Activated CD4-positive, alpha-beta memory T cell treated with anti-CD3 and anti-CD28 coated beads, Interleukin-2, amount 10 ng/mL, durations not matched to agents 7 days and 5 days (primary cell): ENCODE data around the gene MAP3K7CL. TPM values are rescaled to one million over a fixed set of nuclear protein-coding genes. Genes with fewer than 3 reads are reported as not detected.

Experiments used
- CTCF ChIA-PET: fragments of 350-600 bp; sonication (Branson Sonifier 250); formaldehyde crosslinking; loops from one replicate; lab custom pipeline; 2021; ENCODE audit warnings: antibody characterized with exemption, inconsistent platforms; lab: Charles Lee
- POLR2A ChIA-PET: fragments of 350-600 bp; sonication (Branson Sonifier 250); formaldehyde crosslinking; loops from one replicate; lab custom pipeline; 2021; ENCODE audit warnings: antibody characterized with exemption; lab: Charles Lee
- DNase-seq: peaks from one replicate; pipeline ENCODE4 v3.0.0-alpha.2; 2020
- H3K27ac Mint-ChIP-seq: one replicate; pipeline ENCODE4 v1.8.0; 2021; ENCODE audit warnings: mild to moderate bottlenecking, mixed read lengths
- H3K27me3 Mint-ChIP-seq: one replicate; pipeline ENCODE4 v1.8.0; 2021; ENCODE audit warnings: mixed read lengths
- H3K36me3 Mint-ChIP-seq: one replicate; pipeline ENCODE4 v1.8.0; 2021; ENCODE audit warnings: low read depth, mixed read lengths
- H3K4me1 Mint-ChIP-seq: one replicate; pipeline ENCODE4 v1.8.0; 2021; ENCODE audit warnings: mixed read lengths
- H3K4me3 Mint-ChIP-seq: one replicate; pipeline ENCODE4 v1.8.0; 2021; ENCODE audit warnings: mild to moderate bottlenecking, mixed read lengths
- H3K9me3 Mint-ChIP-seq: one replicate; pipeline ENCODE4 v1.8.0; 2021; ENCODE audit warnings: mixed read lengths
- total RNA-seq, 2 experiments: library from RNA; stranded (reverse); gene quantifications; one replicate each; pipeline ENCODE4 v1.2.3, GENCODE V29; 2021

MAP3K7CL gene, protein sequence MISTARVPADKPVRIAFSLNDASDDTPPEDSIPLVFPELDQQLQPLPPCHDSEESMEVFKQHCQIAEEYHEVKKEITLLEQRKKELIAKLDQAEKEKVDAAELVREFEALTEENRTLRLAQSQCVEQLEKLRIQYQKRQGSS
- 1 to 10 TPM; 6.7 to 7.7 TPM for total RNA-seq

DNA sequence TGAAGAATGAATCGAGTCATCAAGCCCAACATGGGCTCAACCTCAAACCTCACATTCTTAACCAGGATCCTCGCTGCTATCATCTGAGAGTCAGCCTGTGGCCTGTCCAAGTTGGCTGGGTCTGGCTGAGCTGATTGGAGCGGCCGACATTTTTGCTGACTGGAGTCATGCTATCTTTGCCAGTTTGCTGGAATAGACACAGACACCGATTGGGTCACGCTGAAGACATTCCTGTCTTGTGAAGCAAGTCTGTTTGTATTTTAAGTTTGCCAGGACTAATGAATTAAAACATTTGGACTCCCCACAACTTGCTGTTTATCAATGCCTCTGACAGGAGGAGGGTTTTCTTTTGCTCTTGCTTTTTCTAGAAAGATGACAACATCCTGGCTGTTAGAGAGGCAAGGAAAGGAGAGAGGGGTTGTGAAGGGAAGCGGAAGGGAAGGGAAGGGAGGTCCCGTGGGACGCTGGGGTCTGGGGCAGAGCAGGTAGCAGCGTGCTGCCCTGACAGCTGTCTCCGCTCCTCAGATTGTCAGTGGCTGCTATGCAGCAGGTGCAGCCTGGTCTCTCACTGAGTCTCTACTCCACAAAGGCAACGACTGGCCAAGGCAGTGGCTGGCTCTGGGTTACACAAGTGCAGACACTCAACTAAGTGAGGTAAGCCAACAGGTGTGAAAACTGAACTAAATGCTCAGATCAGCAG lies at the start of gene MAP3K7CL:
MAP3K7CL (plus strand) TSS at position 375 of the 700 bp plus-strand sequence. CDS start 2,701 bp downstream, outside the sequence.
- Mint-ChIP-seq H3K27me3 (peaks cover 2% of the 10 kb centered on the region), H3K4me1 (peaks cover 5% of the 10 kb centered on the region), H3K4me3 (no peak within 1 kb of the TSS), H3K27ac (no peak within 1 kb of the TSS), H3K36me3 (no peaks in the 10 kb centered on the region), H3K9me3 (peaks cover 2% of the 10 kb centered on the region)
- ChIA-PET CTCF (no interaction called here), POLR2A (no interaction called here)
- DNase-seq, result no peak

GRCh38 chr21:29082046-29082815 lies 48.2 kb upstream of the MAP3K7CL start:
- no peak for DNase-seq
- no peaks in the 10 kb centered on the region for H3K9me3 Mint-ChIP-seq
- H3K4me3 Mint-ChIP-seq, result no peak overlapping the region
- peaks cover 25% of the 10 kb centered on the region for H3K36me3 Mint-ChIP-seq
- peaks cover 36% of the 10 kb centered on the region for H3K4me1 Mint-ChIP-seq
- no peak overlapping the region for H3K27ac Mint-ChIP-seq
- CTCF ChIA-PET, result interaction anchor here (0.9 to 1.2 kb wide), 4 partner anchors 9 to 294 kb away, joined by 3 to 5 read pairs (median 4); no protein-coding TSS in a partner anchor
- POLR2A ChIA-PET, result interaction anchor here (0.9 to 7.7 kb wide), 2 partner anchors 9 to 217 kb away, joined by 4 to 69 read pairs; partner anchors contain the start of genes BACH1 and CCT8
- no peaks in the 10 kb centered on the region for H3K27me3 Mint-ChIP-seq

- H3K4me3 Mint-ChIP-seq, result no peak overlapping the region
- CTCF ChIA-PET, result interaction anchor here (0.9 kb wide), 1 partner anchor 293 kb away, joined by 3 read pairs; no protein-coding TSS in a partner anchor
- peaks cover 31% of the 10 kb centered on the region for H3K4me1 Mint-ChIP-seq
- POLR2A ChIA-PET, result no interaction called here
- H3K27ac Mint-ChIP-seq, result no peak overlapping the region
- H3K36me3 Mint-ChIP-seq, result peaks cover 25% of the 10 kb centered on the region
- H3K27me3 Mint-ChIP-seq, result no peaks in the 10 kb centered on the region
- DNase-seq, result no peak
- H3K9me3 Mint-ChIP-seq, result no peaks in the 10 kb centered on the region
Measured at GRCh38 chr21:29083306-29083705, 47.1 kb upstream of the MAP3K7CL start.

DNA sequence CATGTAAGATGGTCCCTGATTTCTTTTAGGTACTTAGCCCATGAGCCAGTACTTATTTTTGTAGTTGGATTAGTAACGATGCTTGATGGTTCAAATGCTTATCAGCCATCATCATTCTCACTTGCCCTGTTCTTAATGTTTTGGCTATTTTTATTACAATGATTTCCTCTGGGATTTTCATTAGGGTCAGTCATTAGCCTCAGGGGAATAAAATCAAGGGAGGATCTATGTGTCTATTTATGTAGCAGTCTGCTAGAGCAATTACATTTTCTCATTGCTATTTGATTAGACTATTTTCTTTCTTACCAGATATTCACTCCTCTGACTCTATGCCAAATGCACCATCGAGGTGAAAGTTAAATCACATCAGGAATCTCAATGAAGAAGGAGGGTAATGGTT lies 46.1 kb upstream of the MAP3K7CL start:
- ChIA-PET CTCF (no interaction called here), POLR2A (no interaction called here)
- Mint-ChIP-seq H3K27me3 (no peaks in the 10 kb centered on the region), H3K4me3 (no peak overlapping the region), H3K27ac (no peak overlapping the region), H3K36me3 (peaks cover 22% of the 10 kb centered on the region), H3K9me3 (no peaks in the 10 kb centered on the region), H3K4me1 (peaks cover 20% of the 10 kb centered on the region)
- no peak for DNase-seq

DNA sequence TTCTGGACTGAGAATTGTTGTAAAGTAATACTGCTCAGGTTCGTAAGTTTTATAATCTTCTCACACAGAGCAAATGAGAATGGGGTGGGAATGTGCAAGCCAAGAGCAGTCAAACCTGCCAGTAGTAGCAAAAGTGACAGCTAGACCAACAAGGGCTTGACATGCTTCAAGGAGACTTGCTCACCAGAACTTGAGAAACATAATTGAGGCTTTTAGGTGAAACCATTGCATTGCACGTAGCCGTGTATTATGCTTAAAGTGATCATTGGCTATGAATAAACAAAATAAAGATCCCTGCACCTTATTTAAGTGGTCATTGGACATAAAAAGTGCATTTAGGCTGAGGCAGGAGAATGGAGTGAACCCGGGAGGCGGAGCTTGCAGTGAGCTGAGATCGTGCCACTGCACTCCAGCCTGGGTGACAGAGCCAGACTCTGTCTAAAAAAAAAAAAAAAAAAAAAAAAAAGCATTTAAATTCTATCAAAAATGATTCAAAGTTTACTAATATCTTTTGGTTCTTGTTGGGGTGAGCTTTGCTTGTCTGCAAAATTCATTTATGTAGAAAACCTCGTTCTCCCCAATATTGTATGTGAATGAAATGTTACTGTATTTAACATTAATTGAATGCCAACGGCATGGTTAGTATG lies 45.2 kb upstream of the MAP3K7CL start:
- Mint-ChIP-seq H3K4me1 (peaks cover 13% of the 10 kb centered on the region), H3K27ac (no peak overlapping the region), H3K36me3 (peaks cover 16% of the 10 kb centered on the region), H3K9me3 (no peaks in the 10 kb centered on the region), H3K4me3 (no peak overlapping the region), H3K27me3 (no peaks in the 10 kb centered on the region)
- no peak for DNase-seq
- ChIA-PET POLR2A (no interaction called here), CTCF (interaction anchor here (0.7 to 1.4 kb wide), 2 partner anchors 12 to 263 kb away, joined by 3 to 4 read pairs; partner anchors contain the start of gene CCT8)

DNA sequence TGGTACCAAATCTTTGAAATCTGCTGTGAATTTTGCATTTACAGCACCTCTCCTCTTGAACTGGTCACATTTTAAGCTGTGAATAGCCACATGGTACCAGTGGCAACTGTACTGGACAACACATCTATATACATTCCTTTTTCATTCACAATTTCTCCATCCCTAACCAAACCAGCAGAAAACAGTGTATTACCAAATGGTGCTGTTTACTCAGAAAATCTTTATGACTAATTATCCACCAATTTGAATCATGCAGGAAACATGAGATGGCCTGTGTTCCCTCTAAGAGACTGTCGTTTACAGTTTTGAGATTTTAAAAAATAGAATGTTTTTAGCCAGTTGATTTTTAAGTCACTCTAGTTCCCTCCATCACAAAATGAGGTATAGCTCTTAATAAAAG lies 39.4 kb upstream of the MAP3K7CL start:
- H3K27ac Mint-ChIP-seq, result no peak overlapping the region
- CTCF ChIA-PET, result interaction anchor here (0.9 to 2.8 kb wide), 5 partner anchors 9 to 280 kb away, joined by 3 to 11 read pairs (median 8); no protein-coding TSS in a partner anchor

GRCh38 chr21:29092102-29092959 lies 38.1 kb upstream of the MAP3K7CL start:
- H3K36me3 Mint-ChIP-seq, result peaks cover 17% of the 10 kb centered on the region
- ChIA-PET CTCF (interaction anchor here (0.8 to 2.8 kb wide), 4 partner anchors 8 to 279 kb away, joined by 3 to 11 read pairs (median 5); no protein-coding TSS in a partner anchor), POLR2A (no interaction called here)
- no peak overlapping the region for H3K27ac Mint-ChIP-seq
- peaks cover 3% of the 10 kb centered on the region for H3K27me3 Mint-ChIP-seq
- DNase-seq, result no peak
- no peaks in the 10 kb centered on the region for H3K9me3 Mint-ChIP-seq
- no peak overlapping the region for H3K4me3 Mint-ChIP-seq
- peaks cover 17% of the 10 kb centered on the region for H3K4me1 Mint-ChIP-seq

More for the DNA sequence above, 39.4 kb upstream of the MAP3K7CL start:
- no peak overlapping the region for H3K4me3 Mint-ChIP-seq
- POLR2A ChIA-PET, result no interaction called here
- DNase-seq, result no peak
- peaks cover 21% of the 10 kb centered on the region for H3K36me3 Mint-ChIP-seq
- H3K27me3 Mint-ChIP-seq, result peaks cover 3% of the 10 kb centered on the region
- H3K9me3 Mint-ChIP-seq, result no peaks in the 10 kb centered on the region
- peaks cover 17% of the 10 kb centered on the region for H3K4me1 Mint-ChIP-seq

- H3K27ac Mint-ChIP-seq, result no peak overlapping the region
- peaks cover 16% of the 10 kb centered on the region for H3K36me3 Mint-ChIP-seq
- ChIA-PET POLR2A (interaction anchor here (1.0 kb wide), 1 partner anchor 204 kb away, joined by 3 read pairs; no protein-coding TSS in a partner anchor), CTCF (interaction anchor here (0.6 to 1.1 kb wide), 2 partner anchors 10 to 576 kb away, joined by 3 read pairs; no protein-coding TSS in a partner anchor)
- H3K27me3 Mint-ChIP-seq, result peaks cover 3% of the 10 kb centered on the region
- H3K9me3 Mint-ChIP-seq, result no peaks in the 10 kb centered on the region
- no peak overlapping the region for H3K4me3 Mint-ChIP-seq
- no peak for DNase-seq
- peaks cover 10% of the 10 kb centered on the region for H3K4me1 Mint-ChIP-seq
Measured at GRCh38 chr21:29096218-29097015, 34.0 kb upstream of the MAP3K7CL start.

DNA sequence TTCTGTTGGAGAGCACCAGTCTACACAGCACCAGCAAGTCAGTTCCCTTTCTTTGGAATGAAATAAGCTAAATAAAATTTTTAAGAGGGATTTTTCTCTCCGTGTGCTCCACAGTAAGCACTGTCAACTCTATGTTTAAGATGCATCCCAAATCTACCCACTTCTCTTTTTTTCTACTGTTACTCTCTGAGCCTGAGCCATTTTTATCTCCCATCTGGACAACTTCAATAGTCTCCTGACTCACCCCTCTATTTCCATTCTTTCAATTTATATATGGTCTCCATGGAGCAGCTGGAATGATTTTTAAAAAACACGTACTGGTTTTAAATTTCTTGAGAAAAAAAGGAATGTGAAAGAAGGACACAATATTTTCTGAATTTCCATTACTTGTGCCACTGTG lies 32.3 kb upstream of the MAP3K7CL start:
- Mint-ChIP-seq H3K27ac (no peak overlapping the region), H3K4me3 (no peak overlapping the region), H3K4me1 (peaks cover 2% of the 10 kb centered on the region), H3K36me3 (peaks cover 8% of the 10 kb centered on the region), H3K9me3 (no peaks in the 10 kb centered on the region), H3K27me3 (peaks cover 3% of the 10 kb centered on the region)
- DNase-seq, result no peak
- ChIA-PET CTCF (interaction anchor here (1.0 kb wide), 1 partner anchor 275 kb away, joined by 5 read pairs; no protein-coding TSS in a partner anchor), POLR2A (no interaction called here)

DNA sequence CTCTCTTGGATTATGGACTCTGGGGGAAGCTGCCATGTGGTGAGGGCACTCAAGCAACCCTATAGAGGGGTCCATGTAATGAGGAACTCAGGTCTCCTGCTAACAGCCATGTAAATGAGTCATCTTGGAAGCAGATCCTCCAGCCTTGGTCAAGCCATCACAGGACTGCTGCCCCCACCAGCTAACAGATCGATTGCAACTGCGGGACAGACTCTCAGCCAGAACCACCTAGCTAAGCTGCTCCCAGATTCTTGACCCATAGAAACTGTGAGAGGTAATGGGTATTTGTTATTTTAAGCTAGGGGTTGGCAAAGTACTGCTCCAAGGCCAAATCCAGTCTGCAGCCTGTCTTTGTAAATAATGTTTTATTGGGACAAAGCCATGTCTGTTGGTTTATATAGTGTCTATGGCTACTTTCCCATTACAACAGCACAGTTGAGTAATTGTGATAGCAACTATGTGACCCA lies 27.6 kb upstream of the MAP3K7CL start:
- CTCF ChIA-PET, result interaction anchor here (1.4 kb wide), 1 partner anchor 274 kb away, joined by 3 read pairs; no protein-coding TSS in a partner anchor
- POLR2A ChIA-PET, result no interaction called here
- no peaks in the 10 kb centered on the region for H3K27me3 Mint-ChIP-seq
- peaks cover 3% of the 10 kb centered on the region for H3K36me3 Mint-ChIP-seq
- no peak overlapping the region for H3K4me3 Mint-ChIP-seq
- DNase-seq, result no peak
- H3K9me3 Mint-ChIP-seq, result no peaks in the 10 kb centered on the region
- H3K27ac Mint-ChIP-seq, result no peak overlapping the region
- H3K4me1 Mint-ChIP-seq, result peaks cover 4% of the 10 kb centered on the region

DNA sequence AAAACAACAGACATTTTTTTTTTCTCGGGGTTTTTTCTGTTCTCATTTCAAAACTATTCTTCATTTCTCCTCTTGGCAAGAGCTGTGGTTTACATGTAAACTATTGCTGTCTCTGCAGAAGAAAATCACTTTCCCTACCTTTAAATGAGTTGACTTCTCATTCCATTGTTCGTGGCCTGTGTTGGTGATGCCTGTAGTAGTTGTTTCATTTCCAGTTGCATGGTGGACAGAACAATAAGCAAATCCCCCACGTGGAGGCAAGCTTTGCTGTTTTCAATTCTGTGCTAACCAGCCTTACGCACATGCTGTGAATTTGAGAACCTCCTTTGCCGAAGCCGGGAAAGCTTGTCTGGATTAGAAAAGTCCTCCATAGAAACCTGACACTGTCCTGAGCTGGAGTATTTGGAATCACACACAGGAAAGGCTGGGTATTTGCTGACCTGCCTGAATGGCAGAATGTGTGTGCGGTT lies 26.2 kb upstream of the MAP3K7CL start:
- H3K27ac Mint-ChIP-seq, result no peak overlapping the region
- CTCF ChIA-PET, result interaction anchor here (0.9 kb wide), 1 partner anchor 20 kb away, joined by 3 read pairs; no protein-coding TSS in a partner anchor
- no peak for DNase-seq
- no peaks in the 10 kb centered on the region for H3K27me3 Mint-ChIP-seq
- H3K36me3 Mint-ChIP-seq, result peaks cover 3% of the 10 kb centered on the region
- POLR2A ChIA-PET, result interaction anchor here (1.3 kb wide), 1 partner anchor 25 kb away, joined by 4 read pairs; no protein-coding TSS in a partner anchor
- H3K4me3 Mint-ChIP-seq, result no peak overlapping the region
- H3K4me1 Mint-ChIP-seq, result peaks cover 4% of the 10 kb centered on the region
- H3K9me3 Mint-ChIP-seq, result no peaks in the 10 kb centered on the region
